Astrocyte of the cerebellum (primary cell): ENCODE results near the gene EXTL1.

Experiments used
- DNase-seq: peaks from one replicate; pipeline ENCODE4 v3.0.0-alpha.2; 2011; ENCODE audit warnings: low read depth
- H3K4me3 ChIP-seq: 2 replicates; pipeline ENCODE4 v1.5.1; 2011; ENCODE audit warnings: mild to moderate bottlenecking, low read depth, low read length, moderate library complexity
- in situ Hi-C: cut with HindIII; loops from 2 replicates; pipeline ENCODE4 v1.10.0; 2017; ENCODE audit warnings: low sequenced_read_pairs
- TF ChIP-seq, protein P1 (sequence below): IDR thresholded peaks from 2 replicates; pipeline ENCODE4 v1.5.1; 2012; ENCODE audit warnings: low read length, low read depth, moderate library complexity, mild to moderate bottlenecking; ENCODE audit errors: missing control alignments

Gene EXTL1

DNA sequence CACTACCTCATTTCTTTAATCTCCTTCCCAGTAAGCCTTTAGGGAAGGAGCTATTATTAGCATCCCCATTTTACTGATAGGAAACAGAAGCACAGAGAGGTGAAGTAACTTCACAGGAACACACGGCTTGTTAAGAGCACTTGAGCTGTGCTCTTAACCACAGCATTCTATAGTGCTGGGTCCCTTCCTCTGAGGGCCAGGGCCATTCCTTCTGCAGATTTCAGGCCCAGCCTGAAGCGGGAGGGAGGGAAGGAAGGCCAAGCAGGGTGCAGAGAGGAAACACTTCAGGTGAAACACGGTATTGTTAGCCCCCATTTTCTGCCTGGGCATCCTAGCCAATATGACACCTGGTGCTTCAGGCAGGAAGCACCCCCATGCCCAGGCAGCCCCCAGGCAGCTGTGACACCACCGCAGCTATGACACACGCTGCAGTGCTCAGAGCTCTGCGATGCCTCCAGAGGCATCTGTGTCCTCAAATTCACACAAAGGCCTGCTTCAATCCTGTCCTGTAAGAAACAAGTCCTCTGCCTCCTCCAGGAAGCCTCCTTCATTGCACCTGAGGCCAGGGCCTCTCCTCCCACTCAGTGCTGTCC lies 4.5 kb upstream of the EXTL1 start:
- in situ Hi-C loops: no loop called here
- no peak for DNase-seq
- H3K4me3 ChIP-seq: no peak overlapping the region
- TF ChIP-seq, protein P1, sequence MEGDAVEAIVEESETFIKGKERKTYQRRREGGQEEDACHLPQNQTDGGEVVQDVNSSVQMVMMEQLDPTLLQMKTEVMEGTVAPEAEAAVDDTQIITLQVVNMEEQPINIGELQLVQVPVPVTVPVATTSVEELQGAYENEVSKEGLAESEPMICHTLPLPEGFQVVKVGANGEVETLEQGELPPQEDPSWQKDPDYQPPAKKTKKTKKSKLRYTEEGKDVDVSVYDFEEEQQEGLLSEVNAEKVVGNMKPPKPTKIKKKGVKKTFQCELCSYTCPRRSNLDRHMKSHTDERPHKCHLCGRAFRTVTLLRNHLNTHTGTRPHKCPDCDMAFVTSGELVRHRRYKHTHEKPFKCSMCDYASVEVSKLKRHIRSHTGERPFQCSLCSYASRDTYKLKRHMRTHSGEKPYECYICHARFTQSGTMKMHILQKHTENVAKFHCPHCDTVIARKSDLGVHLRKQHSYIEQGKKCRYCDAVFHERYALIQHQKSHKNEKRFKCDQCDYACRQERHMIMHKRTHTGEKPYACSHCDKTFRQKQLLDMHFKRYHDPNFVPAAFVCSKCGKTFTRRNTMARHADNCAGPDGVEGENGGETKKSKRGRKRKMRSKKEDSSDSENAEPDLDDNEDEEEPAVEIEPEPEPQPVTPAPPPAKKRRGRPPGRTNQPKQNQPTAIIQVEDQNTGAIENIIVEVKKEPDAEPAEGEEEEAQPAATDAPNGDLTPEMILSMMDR: no peak

DNA sequence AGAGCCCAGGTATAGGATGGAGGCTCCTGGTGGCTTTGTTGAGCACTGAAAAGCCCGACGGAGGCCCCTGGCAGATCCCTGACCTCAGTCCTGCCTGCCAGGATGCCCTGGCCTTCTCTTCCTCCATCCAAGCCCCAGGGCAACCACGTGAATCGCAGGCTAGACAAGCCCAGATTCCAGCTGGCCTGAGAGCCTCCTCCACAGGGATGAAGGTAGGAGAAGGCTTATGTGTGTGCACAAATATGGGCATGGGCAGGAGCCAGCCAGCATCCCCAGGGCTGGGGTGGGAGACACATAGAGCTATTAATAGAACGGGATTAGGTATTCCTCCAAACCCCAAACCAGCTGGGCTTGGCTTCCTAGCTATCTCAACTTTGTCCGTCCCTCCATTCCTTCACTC lies 4.0 kb upstream of the EXTL1 start:
- TF ChIP-seq, protein P1: no peak
- no peak overlapping the region for H3K4me3 ChIP-seq
- no peak for DNase-seq
- in situ Hi-C loops: no loop called here

DNA sequence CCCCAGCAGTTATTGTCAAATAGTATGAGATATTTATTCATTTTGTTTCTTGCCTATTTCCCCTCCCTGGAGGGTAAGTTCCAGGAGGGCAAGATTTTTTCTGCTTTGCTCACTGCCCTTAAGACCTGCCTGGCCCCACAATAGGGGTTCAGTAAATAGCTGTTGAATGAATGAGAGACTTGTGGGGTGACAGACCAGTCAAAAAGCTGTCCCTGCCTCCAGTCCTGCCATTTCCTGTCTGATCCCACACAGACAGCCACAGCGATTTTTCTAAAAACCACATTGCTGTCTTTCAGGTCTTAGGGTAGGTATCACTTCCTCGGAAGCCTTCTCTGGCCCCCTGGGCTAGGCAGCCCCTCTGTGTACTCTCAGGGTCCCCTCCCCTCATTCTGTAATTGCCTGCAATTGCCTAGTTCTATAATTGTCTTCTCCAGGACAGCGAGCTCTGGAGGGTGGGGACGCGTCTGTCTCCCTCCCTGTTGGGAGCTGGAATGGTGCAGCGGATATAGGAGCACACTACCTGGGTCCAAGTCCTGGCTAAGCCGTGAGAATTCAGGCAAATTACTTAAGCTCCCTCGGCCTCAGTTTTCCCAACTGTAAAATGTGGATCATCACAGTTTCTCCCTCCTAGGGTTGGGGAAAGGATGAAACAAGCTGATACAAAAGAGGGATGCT lies 1.8 kb upstream of the EXTL1 start:
- TF ChIP-seq, protein P1: no peak
- in situ Hi-C loops: no loop called here
- no peak overlapping the region for H3K4me3 ChIP-seq
- DNase-seq: no peak

DNA sequence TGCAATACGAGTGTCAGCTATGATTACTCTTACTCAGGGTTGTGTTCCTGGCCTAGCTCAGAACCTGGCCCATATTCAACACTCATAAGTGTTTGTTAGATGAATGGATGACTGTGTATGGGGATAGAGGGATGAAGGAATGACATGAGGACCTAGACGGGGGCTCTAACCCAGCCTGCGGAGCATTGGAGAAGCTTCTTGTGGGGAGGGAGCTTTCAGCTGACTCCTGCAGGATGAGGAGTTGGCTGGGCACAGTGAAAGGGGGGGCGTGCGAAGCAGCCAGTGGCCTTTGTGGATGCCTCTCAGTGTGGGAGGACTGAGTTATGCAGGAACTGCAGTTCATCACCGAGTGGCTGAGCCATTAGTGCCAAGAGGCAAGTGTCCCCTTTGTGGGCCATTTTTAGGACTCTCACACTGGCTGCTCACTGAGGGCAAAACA lies 1.2 kb upstream of the EXTL1 start:
- no peak for DNase-seq
- TF ChIP-seq, protein P1: no peak
- in situ Hi-C loops: no loop called here
- no peak overlapping the region for H3K4me3 ChIP-seq

DNA sequence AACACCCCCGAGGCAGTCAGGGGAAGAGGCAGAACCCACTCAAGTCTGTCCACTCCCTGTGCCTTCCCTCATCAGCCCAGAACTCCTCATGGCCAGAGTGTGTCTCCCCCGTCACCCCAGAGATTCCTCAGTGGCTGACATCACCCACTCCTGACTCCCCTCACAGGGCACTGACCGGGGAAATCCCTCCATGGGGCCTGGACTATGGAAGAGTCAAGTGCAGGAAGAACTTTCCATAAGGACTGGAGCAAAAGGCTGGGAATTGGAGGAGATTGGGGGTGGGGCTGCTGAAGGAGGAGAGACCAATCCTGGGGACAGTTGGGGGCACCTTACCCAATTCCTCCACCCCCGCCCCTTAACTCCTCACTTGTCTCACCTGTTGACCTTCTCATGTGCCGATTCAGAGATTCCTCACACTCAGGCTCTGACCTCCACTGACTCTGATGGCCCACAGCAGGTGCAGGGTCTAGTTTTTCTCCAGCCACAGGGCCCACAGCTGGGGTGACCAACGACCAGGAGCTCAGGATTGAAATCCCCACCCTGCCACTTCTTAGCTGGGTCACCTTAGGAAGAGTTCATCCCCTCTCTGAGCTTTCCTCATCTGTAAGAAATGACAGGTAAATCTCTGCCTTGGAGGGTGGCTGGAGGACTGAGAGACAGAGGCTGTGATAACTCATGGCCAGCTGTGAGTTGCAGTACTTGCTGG lies 481 bp upstream of the EXTL1 start:
- TF ChIP-seq, protein P1: no peak
- in situ Hi-C loops: no loop called here
- DNase-seq: no peak
- H3K4me3 ChIP-seq: no peak overlapping the region

DNA sequence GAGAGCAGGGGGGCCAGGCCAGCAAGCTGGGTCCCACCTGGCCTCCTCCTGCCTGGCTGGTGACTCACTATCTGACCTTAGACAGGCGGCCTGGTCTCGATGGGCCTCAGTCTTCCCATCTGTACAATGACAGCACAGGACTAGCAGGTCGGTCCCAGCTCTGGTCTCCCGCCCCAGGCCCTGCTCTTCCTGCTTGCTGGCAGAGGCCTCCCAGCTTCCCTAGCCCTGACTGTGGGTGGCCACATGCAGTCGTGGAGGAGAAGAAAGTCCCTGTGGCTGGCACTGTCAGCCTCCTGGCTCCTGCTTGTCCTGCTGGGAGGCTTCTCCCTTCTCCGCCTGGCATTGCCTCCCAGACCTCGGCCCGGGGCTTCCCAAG lies 817 bp downstream of the EXTL1 start:
- TF ChIP-seq, protein P1: no peak
- no peak overlapping the region for H3K4me3 ChIP-seq
- no peak for DNase-seq
- in situ Hi-C loops: no loop called here
